Central memory CD8-positive, alpha-beta T cell (primary cell): ENCODE results near the gene DDR1.
A peak's percentile ranks its signal among the peaks of the same experiment; 100 is the strongest.

Experiments
- ATAC-seq: fragments of 150-1000 bp; cut with Tn5 transposase; replicated peaks from 2 replicates; pipeline ENCODE4 v1.10.0; 2022; ENCODE audit warnings: mild to moderate bottlenecking, moderate FRiP score, moderate number of reproducible peaks; ENCODE audit not compliant: poor library complexity, severe bottlenecking; ENCODE audit errors: extremely low read depth
- DNase-seq, 2 donors: peaks; one replicate each; pipeline ENCODE4 v3.0.0; 2021; ENCODE audit warnings: low spot score in 2 of 2
- H3K27ac Mint-ChIP-seq: one replicate; pipeline ENCODE4 v1.8.0; 2022; ENCODE audit warnings: low read depth, mild to moderate bottlenecking, moderate library complexity, mixed read lengths
- H3K27me3 Mint-ChIP-seq: one replicate; pipeline ENCODE4 v1.8.0; 2022; ENCODE audit warnings: mixed read lengths
- H3K36me3 Mint-ChIP-seq: one replicate; pipeline ENCODE4 v1.8.0; 2022; ENCODE audit warnings: mild to moderate bottlenecking, moderate library complexity, mixed read lengths; ENCODE audit not compliant: insufficient read depth
- H3K4me1 Mint-ChIP-seq: one replicate; pipeline ENCODE4 v1.8.0; 2022; ENCODE audit warnings: mixed read lengths
- H3K4me3 Mint-ChIP-seq: one replicate; pipeline ENCODE4 v1.8.0; 2022; ENCODE audit warnings: mild to moderate bottlenecking, moderate library complexity, mixed read lengths
- H3K9me3 Mint-ChIP-seq: one replicate; pipeline ENCODE4 v1.8.0; 2022; ENCODE audit warnings: mixed read lengths

DDR1 gene

DNA sequence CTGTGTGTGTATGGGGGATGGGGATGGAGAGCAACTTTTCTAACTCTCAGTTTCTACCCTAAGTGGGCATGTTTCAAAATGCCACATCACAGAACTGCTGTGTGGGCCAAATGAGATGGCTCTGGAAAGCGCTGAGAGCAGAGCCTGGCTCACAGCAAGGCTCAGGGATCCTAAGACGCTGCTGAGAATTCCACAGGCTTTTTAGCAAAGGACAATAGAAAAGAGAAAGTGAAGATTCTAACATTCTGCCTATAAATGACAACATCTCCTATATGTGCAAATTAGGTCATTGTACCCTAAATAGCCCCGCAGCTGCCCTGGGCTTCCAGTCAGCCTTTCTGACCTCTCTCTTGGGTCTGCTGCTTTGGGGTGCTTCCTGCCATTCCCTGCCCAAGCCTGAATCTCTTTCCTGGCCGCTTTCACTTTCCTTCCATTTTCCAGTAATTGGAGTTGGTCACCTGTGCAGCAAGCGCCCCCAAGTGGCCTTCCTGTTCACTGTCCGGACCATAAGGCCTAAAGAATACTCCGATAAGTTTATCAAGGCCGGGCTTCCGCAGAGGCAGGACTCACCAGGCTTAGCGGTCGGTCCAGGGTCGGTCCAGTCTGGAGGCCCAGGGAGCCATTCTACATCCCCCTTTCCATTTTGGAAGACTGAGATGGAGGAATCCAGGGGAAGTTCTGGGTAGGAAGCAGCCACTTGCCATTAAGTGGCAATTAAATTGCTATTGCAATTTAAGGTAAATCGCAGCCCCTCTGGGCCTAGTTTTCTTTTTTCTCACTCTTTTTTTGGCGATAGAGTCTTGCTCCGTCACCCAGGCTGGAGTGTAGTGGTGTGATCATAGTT lies 6.7 kb upstream of the DDR1 start:
- H3K36me3 Mint-ChIP-seq = peaks cover 3% of the 10 kb centered on the region
- no peaks in the 10 kb centered on the region for H3K9me3 Mint-ChIP-seq
- peak; percentile 37 to 59 for DNase-seq
- peak overlapping the region; percentile 61 for H3K4me3 Mint-ChIP-seq
- no peak overlapping the region for H3K27ac Mint-ChIP-seq
- ATAC-seq = peak; percentile 68
- no peaks in the 10 kb centered on the region for H3K27me3 Mint-ChIP-seq
- H3K4me1 Mint-ChIP-seq = peaks cover 9% of the 10 kb centered on the region

DNA sequence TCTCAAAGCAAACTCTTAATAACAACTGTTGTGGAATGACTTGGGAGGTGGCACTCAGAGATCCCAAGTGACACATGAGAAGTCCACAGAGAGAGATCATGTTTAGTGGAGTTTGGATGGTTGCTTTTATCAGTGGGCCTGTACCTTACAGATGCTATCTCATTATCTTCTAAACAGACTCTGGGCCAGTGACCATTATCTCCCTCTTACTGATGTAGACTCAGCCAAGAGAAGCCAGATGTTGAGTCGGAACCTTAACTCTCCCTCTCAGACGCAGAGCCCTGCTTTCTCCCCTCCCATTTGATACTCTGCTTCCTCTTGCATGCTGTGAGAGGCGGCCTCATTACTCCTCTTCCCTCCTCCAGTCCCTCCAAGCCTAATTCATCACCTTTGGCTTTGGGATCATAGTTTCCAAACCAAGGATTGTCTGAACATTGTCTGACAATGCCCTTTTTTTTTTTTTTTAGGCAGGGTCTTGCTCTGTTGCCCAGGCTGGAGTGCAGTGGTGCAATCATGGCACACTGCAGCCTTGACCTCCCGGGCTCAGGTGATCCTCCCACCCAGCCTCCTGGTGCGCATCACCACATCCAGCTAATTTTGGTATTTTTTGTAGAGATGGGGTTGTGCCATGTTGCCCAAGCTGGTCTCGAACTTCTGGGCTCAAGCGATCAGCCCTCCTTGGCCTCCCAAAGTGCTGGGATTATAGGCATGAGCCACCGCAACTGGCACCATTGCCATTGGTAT lies 4.5 kb upstream of the DDR1 start:
- H3K27ac Mint-ChIP-seq = no peak overlapping the region
- ATAC-seq (no peak), DNase-seq (no peak)
- no peaks in the 10 kb centered on the region for H3K27me3 Mint-ChIP-seq
- H3K9me3 Mint-ChIP-seq = no peaks in the 10 kb centered on the region
- H3K36me3 Mint-ChIP-seq = peaks cover 1% of the 10 kb centered on the region
- H3K4me3 Mint-ChIP-seq = no peak overlapping the region
- peaks cover 21% of the 10 kb centered on the region for H3K4me1 Mint-ChIP-seq

DNA sequence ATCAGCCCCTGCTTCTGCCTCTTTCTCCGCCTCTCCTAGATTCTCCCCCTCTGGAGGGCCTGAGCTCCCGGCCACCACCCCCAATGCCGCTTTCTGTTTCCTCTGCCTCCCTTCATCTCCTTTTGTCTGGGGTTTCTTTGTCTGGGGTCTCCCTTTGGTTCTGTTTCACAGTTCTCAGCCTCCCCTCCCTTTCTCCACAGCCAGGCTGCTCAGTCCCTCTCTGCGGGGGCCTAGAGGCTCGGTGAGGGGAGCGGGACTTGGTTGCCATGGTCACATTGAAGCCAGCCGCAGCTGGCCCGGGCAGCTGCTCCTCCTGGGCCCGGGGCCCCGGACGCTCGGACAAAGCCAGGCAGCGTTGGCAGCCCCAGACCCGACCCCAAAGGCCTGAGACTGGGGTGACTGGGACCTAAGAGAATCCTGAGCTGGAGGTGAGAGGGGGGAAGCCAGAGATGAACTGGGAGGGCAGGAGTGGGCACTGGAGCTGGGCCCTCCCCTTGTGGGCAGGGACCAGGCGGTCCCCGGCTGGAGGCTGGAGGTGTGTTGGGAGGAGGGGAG lies 3.5 kb upstream of the DDR1 start:
- Mint-ChIP-seq H3K4me3 (no peak overlapping the region), H3K27ac (no peak overlapping the region), H3K36me3 (peaks cover 4% of the 10 kb centered on the region), H3K27me3 (no peaks in the 10 kb centered on the region), H3K4me1 (peaks cover 30% of the 10 kb centered on the region), H3K9me3 (no peaks in the 10 kb centered on the region)
- DNase-seq (no peak), ATAC-seq (no peak)

- Mint-ChIP-seq H3K27me3 (no peaks in the 10 kb centered on the region), H3K27ac (no peak overlapping the region), H3K4me1 (peaks cover 38% of the 10 kb centered on the region), H3K9me3 (no peaks in the 10 kb centered on the region), H3K4me3 (no peak overlapping the region), H3K36me3 (peaks cover 4% of the 10 kb centered on the region)
- ATAC-seq (no peak), DNase-seq (no peak)
These were observed 2.7 kb upstream of the DDR1 start for GRCh38 chr6:30881392-30882203.

DNA sequence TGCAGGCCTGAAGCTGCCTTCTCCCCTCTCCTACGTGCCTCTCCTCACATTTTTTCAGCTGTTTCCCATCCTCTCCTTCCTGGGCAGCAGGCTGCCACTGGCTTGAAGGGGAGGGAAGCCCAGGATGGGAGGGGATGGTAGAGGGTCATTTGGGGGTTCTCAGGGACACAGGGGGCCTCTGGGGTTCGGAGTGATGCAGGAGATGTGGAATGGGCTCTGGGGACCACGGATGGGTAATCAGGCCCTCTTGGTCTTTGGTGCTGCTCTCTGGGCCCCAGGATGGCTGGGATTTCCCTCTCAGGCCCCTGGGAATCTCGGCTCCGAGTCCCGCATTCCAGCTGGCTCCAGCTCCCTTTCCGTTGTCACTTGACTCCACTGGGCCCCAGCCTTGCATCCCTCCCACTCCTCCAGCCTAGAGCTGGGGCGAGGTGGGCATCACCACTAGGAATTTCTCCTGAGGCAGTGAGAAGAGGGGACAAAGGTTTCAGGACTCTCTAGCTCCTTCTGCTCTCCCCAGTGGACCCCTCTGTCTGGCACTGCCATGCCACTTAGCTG lies 2.0 kb upstream of the DDR1 start:
- ATAC-seq = no peak
- no peaks in the 10 kb centered on the region for H3K9me3 Mint-ChIP-seq
- H3K4me1 Mint-ChIP-seq = peaks cover 38% of the 10 kb centered on the region
- peaks cover 4% of the 10 kb centered on the region for H3K36me3 Mint-ChIP-seq
- no peak for DNase-seq
- no peak overlapping the region for H3K27ac Mint-ChIP-seq
- no peaks in the 10 kb centered on the region for H3K27me3 Mint-ChIP-seq
- H3K4me3 Mint-ChIP-seq = peak overlapping the region; percentile 79

DNA sequence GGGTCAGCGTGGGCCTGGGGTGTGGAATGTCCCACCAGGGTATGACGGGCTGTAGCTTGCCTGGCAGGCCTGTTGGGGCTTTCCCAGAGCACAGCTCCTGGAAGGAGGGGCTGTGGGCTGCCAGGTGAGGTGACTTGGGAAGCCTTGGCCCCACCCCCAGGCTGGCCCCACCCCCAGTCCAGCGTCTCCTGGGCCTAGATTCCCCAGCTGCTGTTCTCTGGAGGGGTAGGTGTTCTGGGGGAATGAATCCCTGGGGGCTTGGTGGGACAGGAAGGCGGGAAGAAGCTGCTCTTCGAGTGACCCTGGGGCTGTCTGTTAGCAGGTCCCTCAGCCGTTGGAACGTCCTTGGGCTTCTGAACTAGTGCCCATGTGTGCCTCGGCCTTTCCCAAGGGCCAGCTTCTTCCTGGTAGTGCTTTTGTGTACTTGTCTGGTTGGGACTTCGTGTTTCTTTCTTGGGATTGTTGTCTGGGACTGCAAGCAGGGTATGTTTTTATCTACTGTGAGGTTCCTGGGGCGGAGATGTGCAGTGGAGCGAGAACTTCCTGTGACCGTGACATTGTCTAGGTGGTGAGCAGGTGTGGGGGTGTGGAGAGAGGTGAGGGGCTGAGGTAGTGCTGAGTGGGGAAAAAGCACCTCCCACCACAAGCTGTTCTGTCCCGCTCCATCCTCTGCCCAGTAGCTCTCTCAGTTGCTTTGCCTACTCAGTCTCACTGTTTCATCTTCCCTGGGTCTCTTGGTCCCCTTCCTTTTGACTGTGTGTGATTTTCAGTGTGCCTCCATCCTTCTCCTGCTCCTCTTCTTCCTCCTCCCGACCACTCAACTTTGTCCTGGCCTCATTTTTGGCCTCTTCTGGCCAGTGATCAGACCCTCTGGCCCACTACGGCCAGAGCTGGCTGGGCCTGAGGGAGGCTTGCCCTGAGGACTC lies 1.3 kb upstream of the DDR1 start:
- peaks cover 3% of the 10 kb centered on the region for H3K36me3 Mint-ChIP-seq
- peak overlapping the region; percentile 79 for H3K4me3 Mint-ChIP-seq
- H3K4me1 Mint-ChIP-seq = peaks cover 31% of the 10 kb centered on the region
- ATAC-seq (no peak), DNase-seq (no peak)
- peak overlapping the region; percentile 87 for H3K27ac Mint-ChIP-seq
- no peaks in the 10 kb centered on the region for H3K9me3 Mint-ChIP-seq
- no peaks in the 10 kb centered on the region for H3K27me3 Mint-ChIP-seq

DNA sequence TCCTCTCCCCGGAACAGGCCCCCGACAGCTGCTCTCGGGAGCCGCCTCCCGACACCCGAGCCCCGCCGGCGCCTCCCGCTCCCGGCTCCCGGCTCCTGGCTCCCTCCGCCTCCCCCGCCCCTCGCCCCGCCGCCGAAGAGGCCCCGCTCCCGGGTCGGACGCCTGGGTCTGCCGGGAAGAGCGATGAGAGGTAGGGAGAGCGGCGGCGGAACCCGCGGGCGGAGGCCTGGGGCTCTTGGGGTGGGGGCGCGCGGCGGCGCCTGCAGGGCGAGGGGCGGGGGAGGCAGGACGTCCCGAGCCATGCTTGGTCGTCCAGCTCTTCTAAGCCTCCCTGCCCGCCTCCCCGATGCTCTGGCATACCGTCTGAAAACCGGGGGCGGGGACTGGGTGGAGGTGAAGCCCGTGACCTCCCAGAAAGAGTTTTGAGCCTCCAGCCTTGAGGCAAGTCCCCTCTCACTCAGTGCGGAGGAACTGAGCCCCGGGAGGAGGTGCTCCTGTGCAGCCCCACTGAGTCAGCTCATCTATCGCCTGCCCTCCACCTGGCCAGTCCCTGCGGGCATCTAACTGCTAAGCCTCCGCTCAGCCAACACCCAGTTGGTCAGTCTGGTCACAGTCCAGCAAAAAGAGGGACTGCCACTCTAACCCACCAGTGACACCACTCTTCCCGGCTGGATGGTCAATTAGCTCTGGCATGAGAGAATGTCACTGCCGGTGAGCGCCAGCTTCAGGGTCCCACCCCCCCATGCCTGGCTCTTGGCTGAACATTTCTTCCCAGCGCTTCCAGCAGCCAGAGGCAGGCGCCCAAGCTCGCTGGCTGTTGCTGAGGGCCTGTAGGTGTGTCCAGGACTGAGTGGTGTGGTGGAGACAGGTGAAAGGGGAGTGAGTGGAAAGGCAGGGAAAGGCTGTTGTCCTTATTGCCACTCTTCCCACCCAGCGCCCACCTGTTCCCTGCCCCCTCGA lies 482 bp downstream of the DDR1 start:
- Mint-ChIP-seq H3K4me3 (peak overlapping the region; percentile 79), H3K36me3 (peaks cover 2% of the 10 kb centered on the region), H3K27ac (peak overlapping the region; percentile 64), H3K4me1 (peaks cover 31% of the 10 kb centered on the region), H3K9me3 (no peaks in the 10 kb centered on the region), H3K27me3 (no peaks in the 10 kb centered on the region)
- no peak for DNase-seq
- ATAC-seq = peak; percentile 62

- Mint-ChIP-seq H3K9me3 (no peaks in the 10 kb centered on the region), H3K4me3 (peak overlapping the region; percentile 79), H3K4me1 (peaks cover 31% of the 10 kb centered on the region), H3K27me3 (no peaks in the 10 kb centered on the region), H3K27ac (peak overlapping the region; percentile 64), H3K36me3 (peaks cover 2% of the 10 kb centered on the region)
- DNase-seq (no peak), ATAC-seq (no peak)
These were observed 1.2 kb downstream of the DDR1 start for GRCh38 chr6:30885481-30885998.

DNA sequence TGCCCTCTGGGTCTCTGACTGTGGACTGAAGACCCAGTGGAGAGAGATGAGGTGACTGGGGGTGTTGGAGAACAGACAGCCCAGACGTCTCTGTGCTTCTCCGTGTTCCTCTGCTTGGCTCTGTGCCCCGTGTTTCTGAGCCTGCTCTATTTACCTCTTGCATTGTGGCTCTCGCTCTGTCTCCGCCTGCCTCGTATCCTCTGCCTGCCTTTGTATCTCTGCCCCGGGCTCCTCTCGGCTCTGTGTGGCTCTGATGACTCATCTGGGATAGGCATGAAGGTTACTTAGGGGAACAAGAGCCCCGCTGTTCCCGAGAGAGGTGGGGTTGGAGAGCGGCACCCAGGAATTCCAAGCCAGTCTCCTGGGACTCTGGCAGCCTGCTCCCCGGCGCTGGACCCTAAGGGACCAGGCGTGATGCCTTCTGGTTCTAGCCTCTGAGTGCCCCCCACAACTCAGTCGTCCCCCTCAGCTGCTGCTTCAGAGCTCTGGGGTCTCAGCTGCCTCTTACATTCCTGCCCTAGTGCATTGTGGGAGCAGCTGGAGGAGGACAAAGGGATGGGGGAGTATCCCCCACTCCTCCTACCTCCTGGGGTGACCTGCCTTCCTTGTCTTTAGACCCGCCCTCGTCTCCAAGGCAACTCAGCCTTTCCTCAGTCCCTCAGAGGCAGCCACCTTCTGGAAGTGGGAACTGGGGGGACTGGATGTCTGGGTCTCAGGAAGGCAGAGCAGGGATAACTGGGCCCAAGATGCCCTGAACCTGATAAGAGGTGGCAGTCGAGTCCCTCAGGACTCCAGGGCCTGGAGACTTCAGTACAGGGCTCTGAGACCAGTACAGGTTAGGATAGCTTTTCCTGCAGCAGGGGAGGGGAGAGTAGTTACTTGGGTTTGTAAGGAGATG lies 1.9 kb downstream of the DDR1 start:
- DNase-seq = no peak
- no peaks in the 10 kb centered on the region for H3K9me3 Mint-ChIP-seq

GRCh38 chr6:30886897-30887255 lies 2.6 kb downstream of the DDR1 start:
- Mint-ChIP-seq H3K9me3 (no peaks in the 10 kb centered on the region), H3K27me3 (no peaks in the 10 kb centered on the region), H3K4me1 (peaks cover 31% of the 10 kb centered on the region), H3K27ac (no peak overlapping the region), H3K36me3 (peaks cover 2% of the 10 kb centered on the region), H3K4me3 (no peak overlapping the region)
- no peak for DNase-seq
- ATAC-seq = no peak

More for the DNA sequence above, 1.9 kb downstream of the DDR1 start:
- Mint-ChIP-seq H3K4me1 (peaks cover 31% of the 10 kb centered on the region), H3K27me3 (no peaks in the 10 kb centered on the region), H3K4me3 (peak overlapping the region; percentile 79), H3K36me3 (peaks cover 2% of the 10 kb centered on the region), H3K27ac (peak overlapping the region; percentile 64)
- no peak for ATAC-seq
